Osteocyte (in vitro differentiated cells): Measurements from ENCODE around the gene GPSM3. TPM values are rescaled to one million over a fixed set of nuclear protein-coding genes. Genes with fewer than 3 reads are reported as not detected.
A peak's percentile ranks its signal among the peaks of the same experiment; 100 is the strongest.

Experiments
- DNase-seq: peaks from one replicate; pipeline ENCODE4 v3.0.0; 2021; ENCODE audit warnings: mixed read lengths; ENCODE audit not compliant: unreplicated experiment; ENCODE audit errors: extremely low spot score
- H3K27ac Mint-ChIP-seq: one replicate; pipeline ENCODE4 v1.8.0; 2021; ENCODE audit warnings: mild to moderate bottlenecking, mixed read lengths; ENCODE audit not compliant: unreplicated experiment
- H3K27me3 Mint-ChIP-seq: one replicate; pipeline ENCODE4 v1.8.0; 2021; ENCODE audit warnings: mixed read lengths; ENCODE audit not compliant: unreplicated experiment
- H3K36me3 Mint-ChIP-seq: one replicate; pipeline ENCODE4 v1.8.0; 2021; ENCODE audit warnings: mixed read lengths; ENCODE audit not compliant: unreplicated experiment
- H3K4me1 Mint-ChIP-seq: one replicate; pipeline ENCODE4 v1.8.0; 2021; ENCODE audit warnings: mixed read lengths; ENCODE audit not compliant: unreplicated experiment
- H3K4me3 Mint-ChIP-seq: one replicate; pipeline ENCODE4 v1.8.0; 2021; ENCODE audit warnings: mild to moderate bottlenecking, moderate library complexity, mixed read lengths; ENCODE audit not compliant: unreplicated experiment
- H3K9me3 Mint-ChIP-seq: one replicate; pipeline ENCODE4 v1.8.0; 2021; ENCODE audit warnings: mixed read lengths; ENCODE audit not compliant: unreplicated experiment
- total RNA-seq: library from RNA; stranded (reverse); gene quantifications from 2 replicates; pipeline ENCODE4 v1.2.1, GENCODE V29; 2021
- TF ChIP-seq, protein P1 (sequence below): fragments of 200-600 bp; sonication (generic); IDR thresholded peaks from 2 replicates; pipeline ENCODE4 v1.5.0; 2021; ENCODE audit warnings: antibody characterized with exemption, mild to moderate bottlenecking, moderate library complexity

The GPSM3 gene
- total RNA-seq, 1 donor from 2014 or later: 7.5 TPM

DNA sequence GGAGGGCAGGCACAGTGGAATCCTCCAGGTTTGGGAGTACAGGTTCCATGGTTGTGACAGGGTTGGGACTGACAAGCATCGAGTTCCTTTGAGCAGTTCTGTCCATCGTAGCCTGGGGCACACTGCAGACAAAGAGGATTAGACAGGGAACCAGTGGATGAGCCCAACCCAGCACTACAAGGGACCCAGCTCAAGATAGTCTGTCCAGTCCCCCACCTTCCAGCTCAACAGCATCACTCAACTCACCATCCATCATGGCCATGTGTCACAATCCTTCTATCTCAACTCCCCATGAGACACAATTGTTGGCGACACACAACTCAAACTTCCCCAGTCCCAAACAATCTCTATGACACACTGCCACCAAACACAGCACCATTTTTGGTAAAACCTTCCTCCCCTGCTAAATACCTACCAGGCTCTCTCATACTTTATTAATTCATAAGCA lies 11.8 kb upstream of the GPSM3 start:
- peaks cover 9% of the 10 kb centered on the region for H3K4me1 Mint-ChIP-seq
- DNase-seq: no peak
- no peak overlapping the region for H3K27ac Mint-ChIP-seq
- TF ChIP-seq, protein P1, sequence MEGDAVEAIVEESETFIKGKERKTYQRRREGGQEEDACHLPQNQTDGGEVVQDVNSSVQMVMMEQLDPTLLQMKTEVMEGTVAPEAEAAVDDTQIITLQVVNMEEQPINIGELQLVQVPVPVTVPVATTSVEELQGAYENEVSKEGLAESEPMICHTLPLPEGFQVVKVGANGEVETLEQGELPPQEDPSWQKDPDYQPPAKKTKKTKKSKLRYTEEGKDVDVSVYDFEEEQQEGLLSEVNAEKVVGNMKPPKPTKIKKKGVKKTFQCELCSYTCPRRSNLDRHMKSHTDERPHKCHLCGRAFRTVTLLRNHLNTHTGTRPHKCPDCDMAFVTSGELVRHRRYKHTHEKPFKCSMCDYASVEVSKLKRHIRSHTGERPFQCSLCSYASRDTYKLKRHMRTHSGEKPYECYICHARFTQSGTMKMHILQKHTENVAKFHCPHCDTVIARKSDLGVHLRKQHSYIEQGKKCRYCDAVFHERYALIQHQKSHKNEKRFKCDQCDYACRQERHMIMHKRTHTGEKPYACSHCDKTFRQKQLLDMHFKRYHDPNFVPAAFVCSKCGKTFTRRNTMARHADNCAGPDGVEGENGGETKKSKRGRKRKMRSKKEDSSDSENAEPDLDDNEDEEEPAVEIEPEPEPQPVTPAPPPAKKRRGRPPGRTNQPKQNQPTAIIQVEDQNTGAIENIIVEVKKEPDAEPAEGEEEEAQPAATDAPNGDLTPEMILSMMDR: no peak
- peaks cover 6% of the 10 kb centered on the region for H3K9me3 Mint-ChIP-seq
- no peaks in the 10 kb centered on the region for H3K36me3 Mint-ChIP-seq
- peaks cover 20% of the 10 kb centered on the region for H3K27me3 Mint-ChIP-seq
- H3K4me3 Mint-ChIP-seq: no peak overlapping the region

DNA sequence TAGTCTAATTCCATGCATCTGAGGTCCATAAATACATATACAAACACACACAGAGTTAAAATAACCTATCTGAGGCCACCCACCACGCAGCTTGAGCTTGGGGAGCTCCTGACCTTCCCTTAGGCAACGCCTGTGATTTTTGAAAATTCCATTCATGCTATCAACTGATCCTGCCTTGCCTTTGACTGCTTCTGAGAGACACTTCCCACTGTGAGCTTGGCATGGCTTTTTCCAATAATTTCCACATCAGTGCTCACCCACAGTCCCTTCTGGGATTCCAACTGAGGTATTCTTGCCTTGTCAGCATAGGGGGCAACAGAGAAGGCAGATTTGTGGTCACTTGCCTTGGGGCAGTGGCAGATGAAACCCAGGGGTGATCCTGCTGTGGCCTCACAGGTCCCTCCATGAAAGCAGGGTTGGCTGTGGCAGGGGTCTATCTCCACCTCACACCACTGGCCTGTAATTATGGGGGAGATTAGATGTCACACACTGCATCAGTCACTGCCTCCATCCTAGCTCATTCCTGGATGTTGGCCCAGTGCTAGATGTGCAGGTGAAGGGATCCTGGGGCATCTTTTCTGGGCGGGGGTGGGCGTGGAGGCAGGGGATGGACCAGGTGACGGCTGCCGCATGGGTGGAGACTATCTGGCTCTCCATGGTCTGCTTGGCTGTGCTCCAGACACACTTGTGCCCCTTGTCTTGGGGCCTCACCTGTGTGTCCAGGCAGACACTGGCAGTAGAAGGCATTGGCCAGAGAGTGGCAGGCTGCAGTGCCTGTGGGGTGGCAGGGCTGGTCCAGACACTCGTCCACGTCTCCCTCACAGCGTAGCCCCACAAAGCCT lies 11.2 kb upstream of the GPSM3 start:
- Mint-ChIP-seq H3K4me3 (no peak overlapping the region), H3K4me1 (peaks cover 9% of the 10 kb centered on the region), H3K9me3 (peaks cover 6% of the 10 kb centered on the region), H3K36me3 (no peaks in the 10 kb centered on the region), H3K27ac (peak overlapping the region; percentile 2), H3K27me3 (peaks cover 14% of the 10 kb centered on the region)
- TF ChIP-seq, protein P1: no peak
- DNase-seq: no peak

DNA sequence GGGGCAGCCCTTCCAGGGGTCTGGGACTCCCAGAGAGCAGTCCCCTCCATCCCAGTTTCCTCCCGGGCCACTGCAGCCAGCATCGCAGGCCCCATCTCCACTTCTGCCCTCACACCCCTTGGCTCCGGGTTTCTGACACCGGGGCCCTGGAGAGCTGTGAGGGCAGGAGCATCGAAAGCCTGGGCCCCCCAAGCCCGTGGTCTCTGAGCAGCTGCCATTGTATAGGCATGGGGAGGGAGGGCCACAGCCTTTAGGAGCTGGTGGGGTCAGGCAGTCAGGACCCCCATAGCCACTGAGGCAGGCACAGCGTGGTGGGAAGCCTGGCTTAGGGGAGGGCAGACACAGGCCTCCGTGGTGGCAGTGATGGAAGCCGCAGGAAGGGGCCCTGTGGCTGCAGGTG lies 9.7 kb upstream of the GPSM3 start:
- Mint-ChIP-seq H3K4me3 (no peak overlapping the region), H3K36me3 (no peaks in the 10 kb centered on the region), H3K27me3 (peaks cover 10% of the 10 kb centered on the region), H3K9me3 (peaks cover 6% of the 10 kb centered on the region), H3K27ac (no peak overlapping the region), H3K4me1 (peaks cover 9% of the 10 kb centered on the region)
- TF ChIP-seq, protein P1: no peak
- no peak for DNase-seq

DNA sequence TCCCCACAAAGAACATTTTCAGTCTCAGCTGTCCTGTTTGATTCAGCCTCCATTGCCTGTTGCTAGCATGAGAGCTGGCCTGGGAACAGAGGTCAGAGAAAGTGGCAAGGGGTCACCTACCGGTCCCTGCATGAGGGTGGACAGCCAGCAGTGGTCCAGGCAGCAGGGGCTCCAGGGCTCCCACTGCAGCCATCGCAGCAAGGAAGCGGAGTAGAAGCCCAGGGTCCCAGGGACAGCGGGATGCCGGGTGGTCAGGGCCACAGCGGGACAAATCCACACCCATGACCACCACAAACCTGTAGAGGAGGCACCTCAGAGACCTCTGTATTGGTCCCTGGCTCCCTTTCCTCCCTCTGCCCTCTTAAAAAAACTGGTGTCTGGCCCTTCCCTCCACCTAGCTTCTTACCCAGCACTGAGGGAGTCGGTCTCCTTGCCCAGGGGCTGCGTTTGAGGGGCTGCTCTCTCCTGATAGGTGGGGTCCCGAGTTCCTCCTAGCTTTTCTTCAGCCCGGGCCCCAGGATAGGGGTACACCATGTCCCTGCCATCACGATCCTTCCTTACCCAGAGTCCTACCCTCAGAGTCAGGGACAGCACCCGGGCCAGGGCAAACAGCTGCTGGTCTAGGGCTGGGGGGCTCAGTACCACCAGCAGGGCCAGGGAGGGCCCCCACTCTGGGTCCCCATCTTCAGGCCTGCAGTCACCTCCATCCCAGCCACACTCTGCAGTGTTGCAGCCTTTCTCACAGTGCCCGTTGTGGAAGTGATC lies 8.4 kb upstream of the GPSM3 start:
- H3K36me3 Mint-ChIP-seq: no peaks in the 10 kb centered on the region
- DNase-seq: no peak
- peaks cover 8% of the 10 kb centered on the region for H3K27me3 Mint-ChIP-seq
- TF ChIP-seq, protein P1: no peak
- peaks cover 17% of the 10 kb centered on the region for H3K4me1 Mint-ChIP-seq
- H3K27ac Mint-ChIP-seq: no peak overlapping the region
- H3K4me3 Mint-ChIP-seq: no peak overlapping the region
- no peaks in the 10 kb centered on the region for H3K9me3 Mint-ChIP-seq

DNA sequence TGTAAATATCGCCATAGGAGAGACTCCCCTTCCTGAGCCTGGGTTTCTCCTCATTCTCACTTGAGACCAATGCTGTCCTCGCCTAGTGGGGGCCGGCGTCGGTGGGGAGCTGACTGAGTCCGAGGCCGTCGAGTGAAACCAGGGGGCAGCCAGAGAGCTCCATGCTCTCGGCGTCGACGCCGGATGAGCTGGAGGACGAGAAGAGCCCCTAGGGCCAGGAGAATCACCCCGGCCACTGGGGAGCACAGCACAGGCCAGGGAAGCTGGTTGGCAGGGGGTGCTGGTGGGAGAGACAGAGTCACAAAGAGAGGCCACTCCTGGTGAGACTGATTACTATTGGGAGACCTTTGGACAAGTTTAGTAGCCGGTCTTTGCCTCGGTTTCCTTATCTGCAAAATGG lies 6.4 kb upstream of the GPSM3 start:
- Mint-ChIP-seq H3K9me3 (no peaks in the 10 kb centered on the region), H3K27me3 (no peaks in the 10 kb centered on the region), H3K27ac (no peak overlapping the region), H3K4me1 (peaks cover 25% of the 10 kb centered on the region), H3K4me3 (no peak overlapping the region), H3K36me3 (no peaks in the 10 kb centered on the region)
- TF ChIP-seq, protein P1: no peak
- DNase-seq: no peak
